AG04450 (cell line): ENCODE results near the gene KLHL26. TPM values are rescaled to one million over a fixed set of nuclear protein-coding genes. Genes with fewer than 3 reads are reported as not detected.

ENCODE experiments used
- CTCF ChIA-PET: fragments of 300-600, 350-600 bp; formaldehyde crosslinking; extraction: SDS; loops from one replicate; lab custom pipeline; 2022; ENCODE audit warnings: antibody characterized with exemption, inconsistent platforms; lab: Charles Lee
- POLR2A ChIA-PET: fragments of 350-600 bp; formaldehyde crosslinking; extraction: SDS; loops from one replicate; lab custom pipeline; 2021; ENCODE audit warnings: antibody characterized with exemption, inconsistent platforms; lab: Yijun Ruan, JAX
- DNase-seq: peaks from one replicate; pipeline ENCODE4 v3.0.0-alpha.2; 2011; ENCODE audit warnings: low read depth, low spot score
- H3K27ac ChIP-seq: one replicate; pipeline ENCODE4 v1.5.1; 2012; ENCODE audit warnings: low read depth, low read length, control low read depth
- H3K27me3 ChIP-seq: one replicate; pipeline ENCODE4 v1.6.0; 2012; ENCODE audit warnings: low read length; ENCODE audit not compliant: control insufficient read depth, insufficient read depth
- H3K4me3 ChIP-seq: 2 replicates; pipeline ENCODE4 v1.5.1; 2011; ENCODE audit warnings: mild to moderate bottlenecking, low read depth, low read length, control low read depth
- H3K9me3 ChIP-seq: 2 replicates; pipeline ENCODE4 v1.5.1; 2012; ENCODE audit warnings: low read length; ENCODE audit not compliant: control insufficient read depth, insufficient read depth
- CTCF ChIP-seq: IDR thresholded peaks from 2 replicates; pipeline ENCODE4 v1.5.1; 2011; ENCODE audit warnings: low read depth, low read length, control low read depth, inconsistent platforms
- polyA plus RNA-seq: library from polyadenylated mRNA; depleted of rRNA; stranded (reverse); fragments of >200 nt; gene quantifications from 2 replicates; pipeline ENCODE4 v1.2.3, GENCODE V29; 2011

KLHL26 gene
- polyA plus RNA-seq, 1 experiment: 1.2 TPM

- ChIA-PET POLR2A (no interaction called here), CTCF (interaction anchor here (1.1 kb wide), 1 partner anchor 9 kb away, joined by 8 read pairs; no protein-coding TSS in a partner anchor)
- Histone ChIP-seq H3K9me3 (no peaks in the 10 kb centered on the region; the same call in 1 of the 2 replicates), H3K27me3 (peaks cover 48% of the 10 kb centered on the region), H3K4me3 (no peak overlapping the region), H3K27ac (no peak overlapping the region)
- no peak for DNase-seq
- peak; percentile 34 for TF ChIP-seq CTCF
Observed at GRCh38 chr19:18603255-18603957, 33.4 kb upstream of the KLHL26 start.

GRCh38 chr19:18603958-18604819, 32.6 kb upstream of the KLHL26 start:
- Histone ChIP-seq H3K27ac (no peak overlapping the region), H3K9me3 (no peaks in the 10 kb centered on the region; the same call in 1 of the 2 replicates), H3K4me3 (no peak overlapping the region), H3K27me3 (peaks cover 55% of the 10 kb centered on the region)
- TF ChIP-seq CTCF: no peak
- CTCF ChIA-PET: interaction anchor here (1.2 kb wide), 1 partner anchor 10 kb away, joined by 4 read pairs; no protein-coding TSS in a partner anchor
- no peak for DNase-seq
- POLR2A ChIA-PET: no interaction called here

GRCh38 chr19:18604820-18605159, 32.0 kb upstream of the KLHL26 start:
- DNase-seq: no peak
- no peak for TF ChIP-seq CTCF
- Histone ChIP-seq H3K9me3 (no peaks in the 10 kb centered on the region; the same call in 1 of the 2 replicates), H3K27ac (no peak overlapping the region), H3K4me3 (no peak overlapping the region), H3K27me3 (peaks cover 57% of the 10 kb centered on the region)
- CTCF ChIA-PET: interaction anchor here (1.2 kb wide), 1 partner anchor 11 kb away, joined by 4 read pairs; no protein-coding TSS in a partner anchor
- POLR2A ChIA-PET: interaction anchor here (0.6 kb wide), 1 partner anchor 254 kb away, joined by 5 read pairs; no protein-coding TSS in a partner anchor

GRCh38 chr19:18605196-18605545, 31.7 kb upstream of the KLHL26 start:
- H3K9me3 ChIP-seq: no peaks in the 10 kb centered on the region; the same call in 1 of the 2 replicates
- ChIA-PET POLR2A (interaction anchor here (0.6 kb wide), 1 partner anchor 254 kb away, joined by 5 read pairs; no protein-coding TSS in a partner anchor), CTCF (interaction anchor here (1.2 kb wide), 1 partner anchor 11 kb away, joined by 4 read pairs; no protein-coding TSS in a partner anchor)
- H3K27ac ChIP-seq: no peak overlapping the region
- no peak for TF ChIP-seq CTCF
- no peak for DNase-seq
- H3K4me3 ChIP-seq: no peak overlapping the region
- peaks cover 61% of the 10 kb centered on the region for H3K27me3 ChIP-seq
